GM12874 (cell line): ENCODE measurements around the gene IGFBP4.

Experiments
- TF ChIP-seq, protein P1 (sequence below): IDR thresholded peaks from 2 replicates; pipeline ENCODE4 v1.5.1; 2011; ENCODE audit warnings: low read depth, mild to moderate bottlenecking, control low read depth, low read length, moderate library complexity; ENCODE audit not compliant: insufficient read depth

IGFBP4 gene

DNA sequence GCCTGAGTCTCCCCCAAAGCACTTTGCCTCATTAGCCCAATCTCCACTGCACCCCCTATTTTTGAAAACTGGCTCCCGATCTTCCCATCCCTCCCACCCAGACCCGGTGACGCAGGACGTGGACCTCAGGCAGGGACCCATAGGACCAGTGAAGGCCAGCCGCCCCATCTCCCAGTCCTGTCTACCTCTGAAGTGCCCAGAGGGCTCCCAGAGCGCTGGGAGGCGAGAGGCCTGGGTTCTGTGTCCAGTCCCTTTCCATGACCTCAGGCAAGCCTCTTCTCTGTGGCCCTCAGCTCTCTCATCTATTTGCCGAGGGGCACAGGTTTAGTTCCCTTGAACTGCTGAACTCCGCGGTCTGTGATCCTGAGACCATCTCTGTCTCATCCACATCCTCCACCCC is 57.5 kb downstream of the IGFBP4 start:
- TF ChIP-seq, protein P1, sequence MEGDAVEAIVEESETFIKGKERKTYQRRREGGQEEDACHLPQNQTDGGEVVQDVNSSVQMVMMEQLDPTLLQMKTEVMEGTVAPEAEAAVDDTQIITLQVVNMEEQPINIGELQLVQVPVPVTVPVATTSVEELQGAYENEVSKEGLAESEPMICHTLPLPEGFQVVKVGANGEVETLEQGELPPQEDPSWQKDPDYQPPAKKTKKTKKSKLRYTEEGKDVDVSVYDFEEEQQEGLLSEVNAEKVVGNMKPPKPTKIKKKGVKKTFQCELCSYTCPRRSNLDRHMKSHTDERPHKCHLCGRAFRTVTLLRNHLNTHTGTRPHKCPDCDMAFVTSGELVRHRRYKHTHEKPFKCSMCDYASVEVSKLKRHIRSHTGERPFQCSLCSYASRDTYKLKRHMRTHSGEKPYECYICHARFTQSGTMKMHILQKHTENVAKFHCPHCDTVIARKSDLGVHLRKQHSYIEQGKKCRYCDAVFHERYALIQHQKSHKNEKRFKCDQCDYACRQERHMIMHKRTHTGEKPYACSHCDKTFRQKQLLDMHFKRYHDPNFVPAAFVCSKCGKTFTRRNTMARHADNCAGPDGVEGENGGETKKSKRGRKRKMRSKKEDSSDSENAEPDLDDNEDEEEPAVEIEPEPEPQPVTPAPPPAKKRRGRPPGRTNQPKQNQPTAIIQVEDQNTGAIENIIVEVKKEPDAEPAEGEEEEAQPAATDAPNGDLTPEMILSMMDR: no peak

DNA sequence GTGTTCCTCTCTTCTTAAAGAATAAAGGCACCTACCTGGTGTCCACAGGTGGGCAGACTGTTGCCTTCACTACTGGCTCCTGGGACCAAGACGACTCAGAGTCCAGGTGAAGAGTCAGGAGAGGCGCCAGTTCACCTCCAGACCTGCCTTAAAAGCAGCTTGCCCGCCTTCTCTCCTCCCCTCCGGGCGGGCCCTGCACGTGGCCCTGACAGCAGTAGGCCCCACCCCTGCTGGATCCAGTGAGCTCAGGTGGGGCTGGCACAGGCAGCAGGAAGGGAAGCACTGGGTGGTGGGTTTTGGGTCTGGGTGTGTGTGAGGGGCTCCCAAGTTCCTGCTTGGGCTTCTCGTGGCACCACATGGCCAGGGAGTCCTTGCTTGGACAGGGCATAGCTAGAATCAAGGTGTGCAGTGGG is 58.3 kb downstream of the IGFBP4 start, which contains the start of gene TNS4:
Gene TNS4, minus strand, starts transcription at position 125 of the 413 bp plus-strand sequence. CDS start 5,198 bp downstream, outside the sequence.
- TF ChIP-seq, protein P1: no peak

DNA sequence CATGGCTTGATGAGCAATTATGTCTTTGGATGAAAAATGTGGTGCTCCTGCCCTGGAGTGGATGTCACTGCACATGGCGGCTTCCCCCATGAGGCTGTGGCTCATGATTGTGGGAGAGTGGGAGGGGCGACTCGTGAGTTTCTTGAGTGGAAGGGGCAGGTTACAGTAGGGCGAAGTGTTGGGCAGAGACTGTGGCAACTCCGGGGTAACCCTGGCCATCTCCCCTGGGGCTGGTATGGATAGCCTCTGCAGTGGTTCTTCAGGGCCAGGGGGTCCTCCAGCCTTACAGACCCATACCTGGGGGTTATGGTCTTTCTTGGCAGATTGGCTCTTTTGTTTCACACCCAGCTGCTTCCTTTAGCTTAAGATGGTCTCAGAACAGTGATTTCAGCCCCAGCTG is 59.5 kb downstream of the IGFBP4 start:
- TF ChIP-seq, protein P1: no peak

DNA sequence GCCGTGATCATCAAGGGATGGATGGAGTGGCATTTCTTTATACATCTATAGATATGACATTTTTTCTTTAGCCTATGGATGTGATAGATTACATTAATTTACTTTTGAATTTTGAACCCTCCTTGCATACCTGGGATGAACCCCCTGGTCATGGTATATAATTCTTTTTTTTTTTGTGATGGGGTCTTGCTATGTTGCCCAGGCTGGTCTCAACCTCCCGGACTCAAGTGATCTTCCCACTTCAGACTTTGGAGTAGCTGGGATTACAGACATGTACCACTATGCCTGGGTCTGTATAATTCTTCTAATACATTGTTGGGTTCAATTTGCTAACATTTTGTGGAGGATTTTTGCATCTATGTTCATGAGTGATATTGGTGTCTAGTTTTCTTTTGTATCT is 59.9 kb downstream of the IGFBP4 start:
- TF ChIP-seq, protein P1: no peak

DNA sequence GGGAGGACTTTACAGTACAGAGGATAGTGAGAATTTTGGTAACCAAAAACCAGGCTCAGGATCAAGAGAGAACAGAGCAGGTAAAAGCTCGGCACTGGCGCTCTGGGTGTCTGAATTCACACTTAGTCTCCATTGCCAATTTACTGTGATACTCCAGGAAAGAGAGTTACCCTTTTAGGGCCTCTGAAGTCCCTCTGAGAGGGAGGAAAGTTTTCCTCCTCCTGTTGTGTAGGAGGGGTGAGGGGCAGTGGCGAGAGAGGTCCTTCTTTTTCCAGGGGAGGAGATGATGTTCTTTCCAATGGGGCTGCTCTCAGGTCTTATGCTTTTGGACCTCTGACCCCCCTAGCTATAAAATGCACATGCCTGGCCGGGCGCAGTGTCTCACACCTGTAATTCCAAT is 63.5 kb downstream of the IGFBP4 start:
- TF ChIP-seq, protein P1: no peak
